Prostate gland (tissue), 2 donors: ENCODE measurements around the gene MORN1. TPM values are rescaled to one million over a fixed set of nuclear protein-coding genes. Genes with fewer than 3 reads are reported as not detected.
"Not testable (repeated sequence)": the region's sequence is repeated elsewhere in the genome, so short reads cannot be mapped to it uniquely, and the experiment has no call there.

Experiments
- DNase-seq: peaks from one replicate; pipeline ENCODE4 v3.0.0-alpha.2; 2019; ENCODE audit warnings: low spot score
- H3K27ac ChIP-seq, 2 donors: fragments of 200-600 bp; sonication (generic); 2 replicates each; pipeline ENCODE4 v1.5.1; 2017 to 2019
- H3K27me3 ChIP-seq: fragments of 200-600 bp; sonication (generic); replicated peaks from 2 replicates; pipeline ENCODE4 v1.5.1; 2019; ENCODE audit not compliant: insufficient read depth
- H3K36me3 ChIP-seq, 2 donors: fragments of 200-600 bp; sonication (generic); 1 replicate in 1 of 2; 2 replicates in 1 of 2; pipeline versions ENCODE4 v1.5.1 to v1.8.1; 2017 to 2019
- H3K4me1 ChIP-seq: fragments of 200-600 bp; sonication (generic); replicated peaks from 2 replicates; pipeline ENCODE4 v1.5.1; 2019
- H3K4me3 ChIP-seq, 2 donors: fragments of 200-600 bp; sonication (generic); 2 replicates each; pipeline ENCODE4 v1.5.1; 2017 to 2019
- H3K9me3 ChIP-seq: fragments of 200-600 bp; sonication (generic); 2 replicates; pipeline ENCODE4 v1.5.1; 2017
- CTCF ChIP-seq, 4 experiments: fragments of 200-600 bp in 2 of 4; fragments of 450-650 bp in 2 of 4; sonication (generic) in 2 of 4; IDR thresholded peaks; 1 replicate in 3 of 4; 2 replicates in 1 of 4; pipeline ENCODE4 v1.5.1; 2016 to 2019; ENCODE audit warnings: antibody characterized with exemption in 4 of 4, mild to moderate bottlenecking in 2 of 4, moderate library complexity in 2 of 4
- POLR2A ChIP-seq: fragments of 450-650 bp; IDR thresholded peaks from one replicate; pipeline ENCODE4 v1.6.1; 2016; ENCODE audit warnings: antibody characterized with exemption, mild to moderate bottlenecking
- POLR2AphosphoS5 ChIP-seq: sonication (generic); formaldehyde crosslinking; IDR thresholded peaks from one replicate; pipeline ENCODE4 v1.6.1; 2017; ENCODE audit warnings: antibody characterized with exemption
- WGBS: methylation state at CpG from one replicate; pipeline ENCODE4 v1.1.5; 2018; 5-methylcytosine and 5-hydroxymethylcytosine counted together
- intact Hi-C: fragments of 100-400 bp; cut with DNase I; formaldehyde crosslinking; loops from one replicate; pipeline ENCODE4 v1.14.2; 2022
- total RNA-seq, 2 donors: library from RNA; depleted of rRNA; stranded (reverse); fragments of >200 nt; gene quantifications; one replicate each; pipeline ENCODE4 v1.1.0, GENCODE V29; 2016

MORN1 gene
- total RNA-seq, 2 donors from 2014 or later: 18.6 to 21.0 TPM

GRCh38 chr1:2298685-2299084 is 92.7 kb downstream of the MORN1 start:
- H3K27me3 ChIP-seq: no peaks in the 10 kb centered on the region
- no peak overlapping the region for H3K4me3 ChIP-seq
- H3K9me3 ChIP-seq: no peaks in the 10 kb centered on the region
- no peak for TF ChIP-seq POLR2A
- intact Hi-C loops: no loop called here
- no peak for DNase-seq
- H3K4me1 ChIP-seq: peaks cover 14% of the 10 kb centered on the region
- H3K27ac ChIP-seq: peak overlapping the region in 1 of 2 donors; percentile 42
- H3K36me3 ChIP-seq: no peaks in the 10 kb centered on the region
- 66% methylated on average over 11 of the region's 12 CpGs for WGBS

- no peak for DNase-seq
- TF ChIP-seq CTCF (IDR thresholded peaks at IDR 0.05): no peak
- no peak for TF ChIP-seq POLR2AphosphoS5
- no peak for TF ChIP-seq POLR2A
- Histone ChIP-seq H3K4me3 (no peak overlapping the region), H3K4me1 (peaks cover 21% of the 10 kb centered on the region), H3K27me3 (no peaks in the 10 kb centered on the region), H3K27ac (no peak overlapping the region), H3K9me3 (no peaks in the 10 kb centered on the region), H3K36me3 (no peaks in the 10 kb centered on the region)
- WGBS: 91% methylated on average over 35 of the region's 35 CpGs
- intact Hi-C loops: no loop called here
Measured at GRCh38 chr1:2297246-2298011, 93.9 kb downstream of the MORN1 start.

- Histone ChIP-seq H3K4me3 (no peak overlapping the region), H3K9me3 (no peaks in the 10 kb centered on the region), H3K27ac (no peak overlapping the region), H3K4me1 (peaks cover 29% of the 10 kb centered on the region), H3K27me3 (no peaks in the 10 kb centered on the region), H3K36me3 (no peaks in the 10 kb centered on the region)
- TF ChIP-seq CTCF (IDR thresholded peaks at IDR 0.05) (no peak), POLR2AphosphoS5 (no peak)
- 83% methylated on average over 18 of the region's 18 CpGs for WGBS
- no peak for DNase-seq
- intact Hi-C loops: no loop called here
Measured at GRCh38 chr1:2296614-2297013, 94.7 kb downstream of the MORN1 start.

- H3K27ac ChIP-seq, H3K4me3 ChIP-seq, H3K27me3 ChIP-seq, H3K9me3 ChIP-seq, H3K36me3 ChIP-seq, intact Hi-C loops, DNase-seq: not testable (repeated sequence)
- 78% methylated on average over 9 of the region's 9 CpGs for WGBS
- H3K4me1 ChIP-seq: peaks cover 31% of the 10 kb centered on the region
Measured at GRCh38 chr1:2296211-2296610, 95.1 kb downstream of the MORN1 start.

- Histone ChIP-seq H3K4me1 (peaks cover 36% of the 10 kb centered on the region), H3K9me3 (no peaks in the 10 kb centered on the region), H3K36me3 (no peaks in the 10 kb centered on the region), H3K27me3 (no peaks in the 10 kb centered on the region), H3K4me3 (no peak overlapping the region), H3K27ac (no peak overlapping the region)
- TF ChIP-seq POLR2A: no peak
- TF ChIP-seq POLR2AphosphoS5: no peak
- no peak for TF ChIP-seq CTCF (IDR thresholded peaks at IDR 0.05)
- intact Hi-C loops: no loop called here
- no peak for DNase-seq
- 90% methylated on average over 13 of the region's 13 CpGs for WGBS
Measured at GRCh38 chr1:2295526-2295925, 95.8 kb downstream of the MORN1 start.

- intact Hi-C loops: no loop called here
- 57% methylated on average over 5 of the region's 5 CpGs for WGBS
- H3K27me3 ChIP-seq: no peaks in the 10 kb centered on the region
- no peak overlapping the region for H3K4me3 ChIP-seq
- TF ChIP-seq CTCF (IDR thresholded peaks at IDR 0.05) (no peak), POLR2AphosphoS5 (no peak), POLR2A (no peak)
- no peak overlapping the region for H3K27ac ChIP-seq
- H3K36me3 ChIP-seq: no peaks in the 10 kb centered on the region
- H3K4me1 ChIP-seq: peaks cover 41% of the 10 kb centered on the region
- DNase-seq: no peak
- H3K9me3 ChIP-seq: no peaks in the 10 kb centered on the region
Measured at GRCh38 chr1:2294725-2295078, 96.7 kb downstream of the MORN1 start.
